H9 (cell line): ENCODE results near the gene COL4A2. TPM values are rescaled to one million over a fixed set of nuclear protein-coding genes. Genes with fewer than 3 reads are reported as not detected.

Experiments
- DNase-seq: peaks from one replicate; pipeline ENCODE4 v3.0.0-alpha.2; 2017
- H2AFZ ChIP-seq: one replicate; pipeline ENCODE4 v1.6.1; 2013; ENCODE audit warnings: mild to moderate bottlenecking, low read length, control low read depth, moderate library complexity
- H2AK5ac ChIP-seq: 2 replicates; pipeline ENCODE4 v1.6.1; 2013; ENCODE audit warnings: low read length, control low read depth, mixed read lengths; ENCODE audit not compliant: insufficient read length
- H2BK120ac ChIP-seq: one replicate; pipeline ENCODE4 v1.6.1; 2013; ENCODE audit warnings: low read depth, mild to moderate bottlenecking, low read length, control low read depth, inconsistent platforms; ENCODE audit not compliant: poor library complexity, severe bottlenecking
- H2BK12ac ChIP-seq: 2 replicates; pipeline ENCODE4 v1.6.1; 2013; ENCODE audit warnings: low read length, control low read depth, mixed read lengths, low read depth; ENCODE audit not compliant: insufficient read length
- H2BK15ac ChIP-seq: 2 replicates; pipeline ENCODE4 v1.6.1; 2013; ENCODE audit warnings: low read depth, low read length, control low read depth
- H2BK20ac ChIP-seq: one replicate; pipeline ENCODE4 v1.6.1; 2013; ENCODE audit warnings: low read depth, mild to moderate bottlenecking, low read length, control low read depth, inconsistent platforms; ENCODE audit not compliant: poor library complexity, severe bottlenecking
- H2BK5ac ChIP-seq: 2 replicates; pipeline ENCODE4 v1.6.1; 2013; ENCODE audit warnings: low read length, control low read depth, mixed read lengths; ENCODE audit not compliant: insufficient read length
- H3K14ac ChIP-seq: 2 replicates; pipeline ENCODE4 v1.6.1; 2013; ENCODE audit warnings: low read length, control low read depth; ENCODE audit not compliant: insufficient read depth
- H3K18ac ChIP-seq: 2 replicates; pipeline ENCODE4 v1.6.1; 2013; ENCODE audit warnings: low read depth, mild to moderate bottlenecking, mixed read lengths, low read length, control low read depth; ENCODE audit not compliant: insufficient read length
- H3K23ac ChIP-seq: 2 replicates; pipeline ENCODE4 v1.6.1; 2013; ENCODE audit warnings: low read length, control low read depth, mixed read lengths, low read depth; ENCODE audit not compliant: insufficient read length
- H3K23me2 ChIP-seq: 2 replicates; pipeline ENCODE4 v1.6.1; 2013; ENCODE audit warnings: low read depth, mild to moderate bottlenecking, mixed read lengths, low read length, control low read depth; ENCODE audit not compliant: insufficient read length, poor library complexity, severe bottlenecking
- H3K27ac ChIP-seq: 2 replicates; pipeline ENCODE4 v1.5.1; 2013; ENCODE audit warnings: low read length, control low read depth, mixed read lengths, low read depth; ENCODE audit not compliant: insufficient read length
- H3K27me3 ChIP-seq: 2 replicates; pipeline ENCODE4 v1.6.1; 2013; ENCODE audit warnings: low read length, control low read depth, inconsistent platforms; ENCODE audit not compliant: insufficient read depth
- H3K4ac ChIP-seq: 2 replicates; pipeline ENCODE4 v1.6.1; 2013; ENCODE audit warnings: low read depth, mild to moderate bottlenecking, control low read depth, inconsistent platforms, low read length, moderate library complexity
- H3K4me1 ChIP-seq: 2 replicates; pipeline ENCODE4 v1.6.1; 2013; ENCODE audit warnings: low read length, control low read depth, inconsistent platforms; ENCODE audit not compliant: insufficient read depth
- H3K4me2 ChIP-seq: 2 replicates; pipeline ENCODE4 v1.6.1; 2013; ENCODE audit warnings: low read length, control low read depth, mixed read lengths; ENCODE audit not compliant: insufficient read length, insufficient read depth
- H3K56ac ChIP-seq: 2 replicates; pipeline ENCODE4 v1.6.1; 2013; ENCODE audit warnings: low read depth, mild to moderate bottlenecking, mixed read lengths, low read length, control low read depth; ENCODE audit not compliant: insufficient read length
- H3K79me1 ChIP-seq: 2 replicates; pipeline ENCODE4 v1.6.1; 2013; ENCODE audit warnings: low read depth, mild to moderate bottlenecking, moderate library complexity, low read length, control low read depth, inconsistent platforms; ENCODE audit not compliant: insufficient read depth, poor library complexity, severe bottlenecking
- H3K79me2 ChIP-seq: 2 replicates; pipeline ENCODE4 v1.6.1; 2013; ENCODE audit warnings: low read length, control low read depth, inconsistent platforms; ENCODE audit not compliant: insufficient read depth
- H3K9ac ChIP-seq: 2 replicates; pipeline ENCODE4 v1.6.1; 2013; ENCODE audit warnings: low read length, control low read depth, mixed read lengths; ENCODE audit not compliant: insufficient read length; ENCODE audit errors: extremely low read depth
- H3K9me3 ChIP-seq: one replicate; pipeline ENCODE4 v1.6.1; 2013; ENCODE audit warnings: low read depth, low read length, inconsistent platforms; ENCODE audit not compliant: control insufficient read depth
- H3T11ph ChIP-seq: one replicate; pipeline ENCODE4 v1.6.1; 2013; ENCODE audit warnings: mild to moderate bottlenecking, low read length, control low read depth, inconsistent platforms
- H4K20me1 ChIP-seq: one replicate; pipeline ENCODE4 v1.6.1; 2013; ENCODE audit not compliant: control insufficient read depth, insufficient read length, insufficient read depth
- H4K5ac ChIP-seq: 2 replicates; pipeline ENCODE4 v1.6.1; 2013; ENCODE audit warnings: low read depth, mild to moderate bottlenecking, mixed read lengths, low read length, control low read depth; ENCODE audit not compliant: insufficient read length
- H4K8ac ChIP-seq: replicated peaks from 2 replicates; pipeline ENCODE4 v1.6.1; 2013; ENCODE audit warnings: low read length, control low read depth, mixed read lengths, low read depth; ENCODE audit not compliant: insufficient read length
- H4K91ac ChIP-seq: 2 replicates; pipeline ENCODE4 v1.6.1; 2013; ENCODE audit warnings: low read depth, mild to moderate bottlenecking, moderate library complexity, mixed read lengths, low read length, control low read depth; ENCODE audit not compliant: insufficient read length
- H3K27ac Mint-ChIP-seq, 3 experiments: 2 replicates in 2 of 3; 3 replicates in 1 of 3; pipeline ENCODE4 v1.8.0; 2020 to 2021; ENCODE audit warnings: mixed read lengths in 3 of 3, mild to moderate bottlenecking in 1 of 3, moderate library complexity in 1 of 3
- H3K27me3 Mint-ChIP-seq: 2 replicates; pipeline ENCODE4 v1.8.0; 2021; ENCODE audit warnings: low read depth, mild to moderate bottlenecking, moderate library complexity, mixed read lengths
- H3K36me3 Mint-ChIP-seq, 3 experiments: 2 replicates in 2 of 3; 3 replicates in 1 of 3; pipeline ENCODE4 v1.8.0; 2020 to 2021; ENCODE audit warnings: low read depth in 3 of 3, mixed read lengths in 3 of 3; ENCODE audit not compliant: insufficient read depth in 1 of 3
- H3K4me1 Mint-ChIP-seq, 2 experiments: 2 replicates each; pipeline ENCODE4 v1.8.0; 2020; ENCODE audit warnings: mixed read lengths in 2 of 2
- H3K4me3 Mint-ChIP-seq, 2 experiments: 2 replicates in 1 of 2; 3 replicates in 1 of 2; pipeline ENCODE4 v1.8.0; 2020 to 2021; ENCODE audit warnings: mild to moderate bottlenecking in 2 of 2, mixed read lengths in 2 of 2, moderate library complexity in 1 of 2
- H3K9me3 Mint-ChIP-seq, 2 experiments: 2 replicates in 1 of 2; 3 replicates in 1 of 2; pipeline ENCODE4 v1.8.0; 2020; ENCODE audit warnings: mild to moderate bottlenecking in 2 of 2, mixed read lengths in 2 of 2, moderate library complexity in 1 of 2
- WGBS: extraction: QIAGEN DNeasy Blood & Tissue Kit; methylation state at CpG from one replicate; pipeline ENCODE4 v1.1.7; 2013; ENCODE audit warnings: missing lambda C conversion rate, low lambda C conversion rate, mixed read lengths; ENCODE audit not compliant: insufficient read length; ENCODE audit errors: extremely low coverage; 5-methylcytosine and 5-hydroxymethylcytosine counted together
- total RNA-seq: library from RNA; stranded (reverse); gene quantifications from 2 replicates; pipeline ENCODE4 v1.2.1, GENCODE V29; 2021
- TF ChIP-seq, protein P1 (sequence below): fragments of 200-600 bp; sonication (generic); conservative IDR thresholded peaks from 3 replicates; pipeline ENCODE4 v1.8.0; 2021; ENCODE audit warnings: antibody characterized with exemption, mild to moderate bottlenecking

Gene COL4A2
- total RNA-seq, 1 experiment from 2014 or later = 76.5 TPM

DNA sequence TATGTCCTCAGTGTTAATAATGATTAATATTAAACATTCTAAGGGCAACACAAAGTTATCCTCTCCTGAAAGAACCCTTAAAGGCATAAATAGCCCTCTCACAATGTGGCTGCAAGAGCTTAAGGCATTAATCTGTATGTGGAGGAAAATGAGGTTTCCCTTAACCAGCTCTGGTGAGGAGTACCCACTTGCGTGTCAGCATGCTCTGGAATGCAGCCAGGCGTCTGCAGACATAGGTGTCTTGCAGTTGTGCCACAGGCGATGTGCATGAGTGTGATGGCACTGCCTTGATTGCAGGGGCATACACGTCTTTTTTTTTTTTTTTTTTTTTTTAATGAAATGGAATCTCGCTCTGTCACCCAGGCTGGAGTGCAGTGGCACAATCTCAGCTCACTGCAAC, 162.5 kb downstream of the COL4A2 start:
- DNase-seq = no peak
- Histone ChIP-seq H4K5ac (no peak overlapping the region), H3K23ac (no peak overlapping the region), H3K27me3 (no peaks in the 10 kb centered on the region), H3K4ac (no peak overlapping the region), H2AFZ (no peak overlapping the region), H3K18ac (no peak overlapping the region), H3K9ac (no peak overlapping the region), H3K79me2 (no peaks in the 10 kb centered on the region), H4K20me1 (no peaks in the 10 kb centered on the region), H3K14ac (no peak overlapping the region), H3K4me2 (no peak overlapping the region), H2BK15ac (no peak overlapping the region), H3K79me1 (no peaks in the 10 kb centered on the region), H2AK5ac (no peak overlapping the region), H3K56ac (no peak overlapping the region), H2BK12ac (no peak overlapping the region), H3K9me3 (no peaks in the 10 kb centered on the region), H4K91ac (no peak overlapping the region), H2BK20ac (no peak overlapping the region), H3K4me1 (no peaks in the 10 kb centered on the region), H3T11ph (no peak overlapping the region), H4K8ac (no peak overlapping the region), H3K27ac (no peak overlapping the region), H2BK5ac (no peak overlapping the region), H3K23me2 (no peaks in the 10 kb centered on the region), H2BK120ac (no peak overlapping the region)
- H3K4me1 Mint-ChIP-seq = peaks cover 17% of the 10 kb centered on the region in 2 experiments
- H3K27ac Mint-ChIP-seq = no peak overlapping the region
- H3K4me3 Mint-ChIP-seq = no peak overlapping the region
- H3K36me3 Mint-ChIP-seq = peaks cover 20 to 54% (median 41%) of the 10 kb centered on the region in 3 experiments; a peak in 6 of 7 replicates
- no CpG with 5 or more reads among the region's 5 CpGs for WGBS
- no peaks in the 10 kb centered on the region for H3K9me3 Mint-ChIP-seq
- TF ChIP-seq, protein P1, sequence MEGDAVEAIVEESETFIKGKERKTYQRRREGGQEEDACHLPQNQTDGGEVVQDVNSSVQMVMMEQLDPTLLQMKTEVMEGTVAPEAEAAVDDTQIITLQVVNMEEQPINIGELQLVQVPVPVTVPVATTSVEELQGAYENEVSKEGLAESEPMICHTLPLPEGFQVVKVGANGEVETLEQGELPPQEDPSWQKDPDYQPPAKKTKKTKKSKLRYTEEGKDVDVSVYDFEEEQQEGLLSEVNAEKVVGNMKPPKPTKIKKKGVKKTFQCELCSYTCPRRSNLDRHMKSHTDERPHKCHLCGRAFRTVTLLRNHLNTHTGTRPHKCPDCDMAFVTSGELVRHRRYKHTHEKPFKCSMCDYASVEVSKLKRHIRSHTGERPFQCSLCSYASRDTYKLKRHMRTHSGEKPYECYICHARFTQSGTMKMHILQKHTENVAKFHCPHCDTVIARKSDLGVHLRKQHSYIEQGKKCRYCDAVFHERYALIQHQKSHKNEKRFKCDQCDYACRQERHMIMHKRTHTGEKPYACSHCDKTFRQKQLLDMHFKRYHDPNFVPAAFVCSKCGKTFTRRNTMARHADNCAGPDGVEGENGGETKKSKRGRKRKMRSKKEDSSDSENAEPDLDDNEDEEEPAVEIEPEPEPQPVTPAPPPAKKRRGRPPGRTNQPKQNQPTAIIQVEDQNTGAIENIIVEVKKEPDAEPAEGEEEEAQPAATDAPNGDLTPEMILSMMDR = no peak
- no peaks in the 10 kb centered on the region for H3K27me3 Mint-ChIP-seq
